Tibial nerve (tissue), 4 donors: ENCODE measurements around the gene DDX28. TPM values are rescaled to one million over a fixed set of nuclear protein-coding genes. Genes with fewer than 3 reads are reported as not detected.

Experiments
- DNase-seq, 2 donors: peaks; one replicate each; pipeline ENCODE4 v3.0.0-alpha.2; 2019; ENCODE audit warnings: low spot score in 2 of 2
- H3K27ac ChIP-seq, 4 donors: fragments of 200-600 bp; sonication (generic) in 3 of 4; one replicate each; pipeline ENCODE4 v1.5.1; 2017 to 2019; ENCODE audit warnings: mild to moderate bottlenecking in 1 of 4
- H3K27me3 ChIP-seq, 2 donors: fragments of 200-600 bp; sonication (generic) in 1 of 2; one replicate each; pipeline versions ENCODE4 v1.5.1 to v1.6.0; 2017 to 2019
- H3K36me3 ChIP-seq, 3 donors: fragments of 200-600 bp; sonication (generic); one replicate each; pipeline ENCODE4 v1.5.1; 2018 to 2019
- H3K4me1 ChIP-seq, 4 donors: fragments of 200-600 bp; sonication (generic) in 3 of 4; one replicate each; pipeline ENCODE4 v1.5.1; 2017 to 2019
- H3K4me3 ChIP-seq, 4 donors: fragments of 200-600 bp; sonication (generic) in 3 of 4; one replicate each; pipeline ENCODE4 v1.5.1; 2017 to 2019; ENCODE audit warnings: mild to moderate bottlenecking in 1 of 4, moderate library complexity in 1 of 4
- H3K9me3 ChIP-seq, 4 donors: fragments of 200-600 bp; sonication (generic) in 3 of 4; one replicate each; pipeline ENCODE4 v1.5.1; 2017 to 2019
- CTCF ChIP-seq, 5 experiments: fragments of 200-600 bp in 3 of 5; fragments of 450-650 bp in 2 of 5; sonication (generic) in 3 of 5; IDR thresholded peaks; one replicate each; pipeline ENCODE4 v1.5.1; 2016 to 2019; ENCODE audit warnings: antibody characterized with exemption in 5 of 5, mild to moderate bottlenecking in 3 of 5, moderate library complexity in 2 of 5
- EP300 ChIP-seq, 2 donors: sonication (generic); formaldehyde crosslinking; IDR thresholded peaks; one replicate each; pipeline ENCODE4 v1.6.1; 2017; ENCODE audit warnings: antibody characterized with exemption in 2 of 2, mild to moderate bottlenecking in 1 of 2
- POLR2A ChIP-seq, 2 donors: fragments of 450-650 bp; IDR thresholded peaks; one replicate each; pipeline ENCODE4 v1.6.1; 2017; ENCODE audit warnings: antibody characterized with exemption in 2 of 2, mild to moderate bottlenecking in 2 of 2, moderate library complexity in 2 of 2
- WGBS, 2 donors: methylation state at CpG; one replicate each; pipeline ENCODE4 v1.1.5; 2018; 5-methylcytosine and 5-hydroxymethylcytosine counted together
- total RNA-seq, 4 donors: library from RNA; depleted of rRNA; stranded (reverse); fragments of >200 nt; gene quantifications; one replicate each; pipeline ENCODE4 v1.1.0, GENCODE V29; 2016

The DDX28 gene
- total RNA-seq, 4 donors from 2014 or later, result 6.7 to 11.7 (median 10.8) TPM

- H3K4me3 ChIP-seq, result no peak within 1 kb of the TSS
- no peak for DNase-seq
- TF ChIP-seq POLR2A (IDR thresholded peaks at IDR 0.05) (no peak), EP300 (IDR thresholded peaks at IDR 0.05) (no peak), CTCF (IDR thresholded peaks at IDR 0.05) (no peak)
- peaks cover 0 to 9% of the 10 kb centered on the region in 2 donors for H3K27me3 ChIP-seq
- WGBS, 2 donors, result 54 to 67% methylated on average over 62 of the region's 62 CpGs
- no peak within 1 kb of the TSS for H3K27ac ChIP-seq
- H3K36me3 ChIP-seq, result no peaks in the 10 kb centered on the region
- H3K4me1 ChIP-seq, result peaks cover 0 to 4% (median 0%) of the 10 kb centered on the region in 4 donors
- no peaks in the 10 kb centered on the region for H3K9me3 ChIP-seq
These were observed 42.9 kb downstream of the DDX28 start, which contains the start of gene DPEP3 for GRCh38 chr16:67979955-67980678. TSS of gene DPEP3 (minus strand) at chr16:67980499. CDS start at chr16:67980380, 119 bp downstream.

- no peak overlapping the region for H3K4me3 ChIP-seq
- H3K9me3 ChIP-seq, result no peaks in the 10 kb centered on the region
- H3K27me3 ChIP-seq, result peaks cover 0 to 9% of the 10 kb centered on the region in 2 donors
- no peaks in the 10 kb centered on the region for H3K4me1 ChIP-seq
- no peak for TF ChIP-seq POLR2A (IDR thresholded peaks at IDR 0.05)
- no peak for TF ChIP-seq EP300 (IDR thresholded peaks at IDR 0.05)
- no peak for TF ChIP-seq CTCF (IDR thresholded peaks at IDR 0.05)
- no peak overlapping the region for H3K27ac ChIP-seq
- DNase-seq, result no peak
- H3K36me3 ChIP-seq, result no peaks in the 10 kb centered on the region
- WGBS, 2 donors, result 89 to 90% methylated on average over 9 of the region's 9 CpGs
These were observed 45.4 kb downstream of the DDX28 start for GRCh38 chr16:67977469-67978227.

GRCh38 chr16:67977005-67977404 lies 46.0 kb downstream of the DDX28 start:
- TF ChIP-seq EP300 (IDR thresholded peaks at IDR 0.05) (no peak), POLR2A (IDR thresholded peaks at IDR 0.05) (no peak), CTCF (IDR thresholded peaks at IDR 0.05) (no peak)
- no peaks in the 10 kb centered on the region for H3K36me3 ChIP-seq
- DNase-seq, result no peak
- H3K4me1 ChIP-seq, result no peaks in the 10 kb centered on the region
- H3K9me3 ChIP-seq, result no peaks in the 10 kb centered on the region
- peaks cover 0 to 9% of the 10 kb centered on the region in 2 donors for H3K27me3 ChIP-seq
- 62 to 71% methylated on average over 2 to 5 of the region's 5 CpGs for WGBS, 2 donors
- no peak overlapping the region for H3K27ac ChIP-seq
- H3K4me3 ChIP-seq, result no peak overlapping the region

GRCh38 chr16:67976205-67976604 lies 46.8 kb downstream of the DDX28 start:
- H3K4me1 ChIP-seq, result no peaks in the 10 kb centered on the region
- no peak overlapping the region for H3K4me3 ChIP-seq
- 88 to 100% methylated on average over 2 of the region's 2 CpGs for WGBS, 2 donors
- H3K27me3 ChIP-seq, result peaks cover 0 to 9% of the 10 kb centered on the region in 2 donors
- no peak for DNase-seq
- H3K9me3 ChIP-seq, result no peaks in the 10 kb centered on the region
- H3K27ac ChIP-seq, result no peak overlapping the region
- no peaks in the 10 kb centered on the region for H3K36me3 ChIP-seq
- TF ChIP-seq CTCF (IDR thresholded peaks at IDR 0.05), result no peak
- no peak for TF ChIP-seq EP300 (IDR thresholded peaks at IDR 0.05)
- TF ChIP-seq POLR2A (IDR thresholded peaks at IDR 0.05), result no peak
